GM23248 (cell line): ENCODE measurements around the gene MAG. TPM values are rescaled to one million over a fixed set of nuclear protein-coding genes. Genes with fewer than 3 reads are reported as not detected.

Experiments
- DNase-seq: peaks from one replicate; pipeline ENCODE4 v3.0.0-alpha.2; 2015
- H2AFZ ChIP-seq: fragments of 200-600 bp; sonication (generic); 2 replicates; pipeline ENCODE4 v1.6.1; 2016; ENCODE audit warnings: antibody characterized with exemption
- H3F3A ChIP-seq: fragments of 200-600 bp; sonication (generic); 2 replicates; pipeline ENCODE4 v1.6.1; 2016; ENCODE audit warnings: mild to moderate bottlenecking, antibody characterized with exemption, mixed run types; ENCODE audit not compliant: insufficient read depth
- H3K27ac ChIP-seq: fragments of 200-600 bp; sonication (generic); 2 replicates; pipeline ENCODE4 v1.5.1; 2016; ENCODE audit warnings: mild to moderate bottlenecking
- H3K27me3 ChIP-seq: fragments of 200-600 bp; sonication (generic); replicated peaks from 2 replicates; pipeline ENCODE4 v1.6.1; 2016; ENCODE audit warnings: mild to moderate bottlenecking; ENCODE audit not compliant: insufficient read depth
- H3K36me3 ChIP-seq: fragments of 200-600 bp; sonication (generic); 2 replicates; pipeline ENCODE4 v1.6.1; 2016; ENCODE audit warnings: low read depth, mild to moderate bottlenecking
- H3K4me1 ChIP-seq: fragments of 200-600 bp; sonication (generic); 2 replicates; pipeline ENCODE4 v1.6.1; 2016; ENCODE audit warnings: mild to moderate bottlenecking; ENCODE audit not compliant: insufficient read depth
- H3K4me2 ChIP-seq: fragments of 200-600 bp; sonication (generic); one replicate; pipeline ENCODE4 v1.6.1; 2016; ENCODE audit warnings: mild to moderate bottlenecking; ENCODE audit not compliant: unreplicated experiment
- H3K4me3 ChIP-seq: fragments of 200-600 bp; sonication (generic); 2 replicates; pipeline ENCODE4 v1.5.1; 2016; ENCODE audit warnings: mild to moderate bottlenecking
- H3K79me2 ChIP-seq: fragments of 200-600 bp; sonication (generic); 2 replicates; pipeline ENCODE4 v1.6.1; 2016; ENCODE audit warnings: mild to moderate bottlenecking; ENCODE audit not compliant: insufficient read depth
- H3K9ac ChIP-seq: fragments of 200-600 bp; sonication (generic); 2 replicates; pipeline ENCODE4 v1.6.1; 2016; ENCODE audit warnings: mild to moderate bottlenecking
- H3K9me2 ChIP-seq: fragments of 200-600 bp; sonication (generic); 2 replicates; pipeline ENCODE4 v1.6.1; 2016; ENCODE audit warnings: mixed run types, mild to moderate bottlenecking, moderate library complexity; ENCODE audit not compliant: insufficient read depth
- H3K9me3 ChIP-seq: fragments of 200-600 bp; sonication (generic); one replicate; pipeline ENCODE4 v1.6.1; 2017; ENCODE audit warnings: low read depth
- H4K20me1 ChIP-seq: fragments of 200-600 bp; sonication (generic); 2 replicates; pipeline ENCODE4 v1.6.0; 2016; ENCODE audit not compliant: insufficient read depth
- EZH2 ChIP-seq: fragments of 200-600 bp; sonication (generic); IDR thresholded peaks from 2 replicates; pipeline ENCODE4 v1.6.1; 2018; ENCODE audit warnings: antibody characterized with exemption, mild to moderate bottlenecking; ENCODE audit not compliant: insufficient read depth, poor library complexity, severe bottlenecking
- EZH2phosphoT487 ChIP-seq: fragments of 200-600 bp; sonication (generic); IDR thresholded peaks from 2 replicates; pipeline ENCODE4 v1.6.1; 2018; ENCODE audit warnings: antibody characterized with exemption, moderate library complexity, mild to moderate bottlenecking, low read depth; ENCODE audit not compliant: insufficient read depth
- WGBS, 2 experiments: methylation state at CpG; one replicate each; pipeline ENCODE4 v1.1.6; 2015 to 2017; ENCODE audit warnings: low lambda C conversion rate in 2 of 2, low coverage in 1 of 2; ENCODE audit errors: missing lambda C conversion rate in 2 of 2; 5-methylcytosine and 5-hydroxymethylcytosine counted together
- in situ Hi-C: fragments of 300-500 bp; cut with MboI; formaldehyde crosslinking; loops from 2 replicates; pipeline ENCODE4 v1.15.0; 2020
- polyA plus RNA-seq: library from polyadenylated mRNA; unstranded; fragments of >200 nt; fragmentation: Nextera tagmentation; extraction: Ambion mirVana; gene quantifications from 2 replicates; pipeline ENCODE4 v1.2.1, GENCODE V29; 2016
- total RNA-seq: library from RNA; depleted of rRNA; stranded (reverse); fragments of >200 nt; shearing (Covaris generic); gene quantifications from 2 replicates; pipeline ENCODE4 v1.2.3, GENCODE V29; 2014

The MAG gene
- total and polyA plus RNA-seq, 2 experiments from 2014 or later = not detected

DNA sequence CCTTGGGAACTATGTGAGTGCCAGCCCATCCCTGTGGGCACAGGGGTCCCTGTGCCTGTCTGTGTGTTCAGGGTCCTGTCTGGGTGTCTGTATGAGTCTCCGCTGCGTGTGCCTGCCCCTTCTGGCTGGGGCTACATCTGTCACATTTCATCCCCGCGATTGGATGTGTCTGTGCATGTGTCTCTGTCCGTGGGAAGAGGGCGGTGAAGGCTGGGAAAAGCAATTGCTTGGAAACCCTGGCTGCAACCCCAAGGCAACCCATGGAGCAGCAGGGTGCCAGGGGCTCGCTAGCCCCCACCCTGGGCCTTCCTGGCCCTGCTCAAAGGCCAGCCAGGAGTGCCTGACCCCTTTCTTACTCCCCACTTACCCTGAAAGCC is 1.4 kb downstream of the MAG start:
- DNase-seq = peak; percentile 28
- Histone ChIP-seq H3K27ac (no peak overlapping the region), H3K9me3 (no peaks in the 10 kb centered on the region), H3K4me1 (peaks cover 8% of the 10 kb centered on the region; the same call in 1 of the 2 replicates), H3K36me3 (no peaks in the 10 kb centered on the region), H3F3A (no peaks in the 10 kb centered on the region), H3K9me2 (no peaks in the 10 kb centered on the region), H3K27me3 (peaks cover 32% of the 10 kb centered on the region), H3K4me3 (no peak overlapping the region), H3K9ac (no peak overlapping the region), H3K79me2 (no peaks in the 10 kb centered on the region), H3K4me2 (no peak overlapping the region), H4K20me1 (no peaks in the 10 kb centered on the region), H2AFZ (no peak overlapping the region)
- in situ Hi-C loops = no loop called here
- TF ChIP-seq EZH2phosphoT487 (no peak), EZH2 (no peak)
- 3 to 4% methylated on average over 6 to 7 of the region's 7 CpGs for WGBS, 2 experiments

DNA sequence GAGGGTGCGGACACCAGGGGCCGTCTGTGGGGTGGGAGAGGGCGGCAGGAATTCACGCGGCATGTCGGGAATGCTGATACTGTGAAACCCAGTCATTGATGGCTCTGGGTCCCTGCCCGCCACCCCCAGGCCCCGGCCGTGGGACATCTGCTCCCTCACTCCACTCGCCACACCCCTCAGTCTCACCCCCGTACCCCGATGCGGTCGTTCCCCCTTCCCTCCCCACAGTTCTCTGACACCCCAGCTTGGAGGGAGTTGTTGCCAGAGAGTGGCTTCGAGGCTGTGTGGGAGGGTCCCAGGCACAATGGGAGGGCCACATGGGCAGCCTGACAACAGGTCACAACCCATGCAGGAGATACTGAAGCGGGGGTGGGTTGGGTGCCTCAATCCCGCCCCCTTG is 1.8 kb downstream of the MAG start:
- no peak for DNase-seq
- peaks cover 32% of the 10 kb centered on the region for H3K27me3 ChIP-seq
- no peak overlapping the region for H2AFZ ChIP-seq

DNA sequence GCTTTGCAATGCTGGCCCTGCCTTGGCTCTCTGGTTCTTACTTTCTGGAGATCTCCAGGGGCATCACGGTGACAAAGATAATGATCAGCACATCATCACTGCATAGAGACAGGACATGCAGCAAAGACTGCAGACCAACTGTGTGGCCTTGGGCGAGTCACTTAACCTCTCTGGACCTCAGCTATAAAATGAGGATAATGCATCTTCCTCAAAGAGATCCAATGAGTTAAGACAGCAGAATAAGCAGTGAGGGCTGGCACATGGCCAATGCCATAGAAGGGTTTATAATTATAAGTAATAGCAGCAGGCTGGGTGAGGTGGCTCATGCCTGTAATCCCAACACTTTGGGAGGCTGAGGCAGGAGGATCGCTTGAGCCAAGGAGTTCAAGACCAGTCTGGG is 2.4 kb downstream of the MAG start:
- H3K4me2 ChIP-seq = no peak overlapping the region
- no peaks in the 10 kb centered on the region for H4K20me1 ChIP-seq
- H3K79me2 ChIP-seq = no peaks in the 10 kb centered on the region
- H3F3A ChIP-seq = no peaks in the 10 kb centered on the region
- no peak overlapping the region for H3K27ac ChIP-seq
- H3K36me3 ChIP-seq = no peaks in the 10 kb centered on the region
- no peak overlapping the region for H3K4me3 ChIP-seq
- TF ChIP-seq EZH2 (no peak), EZH2phosphoT487 (no peak)
- H3K9ac ChIP-seq = no peak overlapping the region
- 44 to 45% methylated on average over 3 of the region's 3 CpGs for WGBS, 2 experiments
- in situ Hi-C loops = no loop called here
- no peaks in the 10 kb centered on the region for H3K9me3 ChIP-seq
- H3K27me3 ChIP-seq = peaks cover 32% of the 10 kb centered on the region
- peak; percentile 29 for DNase-seq
- no peaks in the 10 kb centered on the region for H3K9me2 ChIP-seq
- H2AFZ ChIP-seq = no peak overlapping the region
- peaks cover 8% of the 10 kb centered on the region; the same call in 1 of the 2 replicates for H3K4me1 ChIP-seq

More for the DNA sequence above, 1.8 kb downstream of the MAG start:
- no peak overlapping the region for H3K4me2 ChIP-seq
- H3K9ac ChIP-seq = no peak overlapping the region
- H3K79me2 ChIP-seq = no peaks in the 10 kb centered on the region
- no peak overlapping the region for H3K27ac ChIP-seq
- peaks cover 8% of the 10 kb centered on the region; the same call in 1 of the 2 replicates for H3K4me1 ChIP-seq
- no peaks in the 10 kb centered on the region for H3K36me3 ChIP-seq
- 12 to 19% methylated on average over 6 to 17 of the region's 17 CpGs for WGBS, 2 experiments
- H3K4me3 ChIP-seq = no peak overlapping the region
- H3F3A ChIP-seq = no peaks in the 10 kb centered on the region
- TF ChIP-seq EZH2phosphoT487 (no peak), EZH2 (no peak)
- H4K20me1 ChIP-seq = no peaks in the 10 kb centered on the region
- no peaks in the 10 kb centered on the region for H3K9me3 ChIP-seq
- H3K9me2 ChIP-seq = no peaks in the 10 kb centered on the region
- in situ Hi-C loops = no loop called here

DNA sequence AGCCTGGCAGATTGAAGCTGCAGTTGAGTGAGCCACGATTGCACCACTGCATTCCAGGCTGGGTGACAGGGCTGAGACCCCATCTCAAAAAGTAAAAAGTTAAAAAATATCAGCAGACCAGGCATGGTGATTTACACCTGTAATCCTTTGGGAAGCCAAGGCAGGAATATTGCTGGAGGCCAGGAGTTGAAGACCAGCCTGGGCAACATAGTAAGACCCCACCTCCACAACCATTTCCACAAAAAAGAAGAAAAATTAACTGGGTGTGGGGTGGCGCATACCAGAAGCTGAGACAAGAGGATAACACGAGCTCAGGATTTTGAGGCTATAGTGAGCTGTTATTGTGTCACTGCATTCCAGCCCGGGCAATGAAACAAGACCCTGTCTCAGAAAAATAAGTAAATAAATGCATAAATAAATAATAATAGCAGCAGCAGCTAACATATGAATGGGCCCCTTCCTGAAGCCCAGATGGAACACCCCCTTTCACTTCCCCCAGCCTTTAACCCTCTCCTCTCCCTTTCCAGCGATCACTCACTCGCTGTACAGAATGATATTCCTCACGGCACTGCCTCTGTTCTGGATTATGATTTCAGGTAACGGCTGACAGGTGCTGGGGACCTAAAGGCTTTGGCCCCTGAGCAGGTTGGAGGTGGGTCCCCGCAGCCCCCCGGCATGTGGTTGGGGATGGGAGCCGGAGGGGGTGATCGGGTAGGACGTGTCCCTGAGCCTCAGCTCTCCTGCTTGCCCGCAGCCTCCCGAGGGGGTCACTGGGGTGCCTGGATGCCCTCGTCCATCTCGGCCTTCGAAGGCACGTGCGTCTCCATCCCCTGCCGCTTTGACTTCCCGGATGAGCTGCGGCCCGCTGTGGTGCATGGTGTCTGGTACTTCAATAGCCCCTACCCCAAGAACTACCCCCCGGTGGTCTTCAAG is 3.2 kb downstream of the MAG start:
- Histone ChIP-seq H3K4me3 (no peak overlapping the region), H2AFZ (no peak overlapping the region), H3K9ac (no peak overlapping the region), H3F3A (no peaks in the 10 kb centered on the region), H4K20me1 (no peaks in the 10 kb centered on the region), H3K27ac (no peak overlapping the region), H3K79me2 (no peaks in the 10 kb centered on the region), H3K4me2 (no peak overlapping the region), H3K4me1 (peaks cover 8% of the 10 kb centered on the region; the same call in 1 of the 2 replicates), H3K36me3 (no peaks in the 10 kb centered on the region), H3K9me3 (no peaks in the 10 kb centered on the region), H3K9me2 (no peaks in the 10 kb centered on the region), H3K27me3 (peaks cover 32% of the 10 kb centered on the region)
- DNase-seq = peak; percentile 47
- no peak for TF ChIP-seq EZH2
- no peak for TF ChIP-seq EZH2phosphoT487
- 37 to 38% methylated on average over 22 to 25 of the region's 25 CpGs for WGBS, 2 experiments
- in situ Hi-C loops = no loop called here
